GM21390 (cell line): ENCODE measurements around the gene NGFR.
"Not testable (repeated sequence)": the region's sequence is repeated elsewhere in the genome, so short reads cannot be mapped to it uniquely, and the experiment has no call there.

Experiments
- ATAC-seq: cut with Tn5 transposase; IDR thresholded peaks from one replicate; pipeline ENCODE4 v1.9.1; 2021; ENCODE audit not compliant: unreplicated experiment

Gene NGFR

GRCh38 chr17:49496183-49496866 lies 1.2 kb downstream of the NGFR start:
- ATAC-seq, result no peak

- no peak for ATAC-seq
Measured at GRCh38 chr17:49496867-49497147, 1.7 kb downstream of the NGFR start.

GRCh38 chr17:49497148-49498028 lies 2.3 kb downstream of the NGFR start:
- ATAC-seq, result no peak

GRCh38 chr17:49498029-49498615 lies 3.0 kb downstream of the NGFR start:
- ATAC-seq, result no peak

GRCh38 chr17:49501496-49501895 lies 6.4 kb downstream of the NGFR start:
- no peak for ATAC-seq

GRCh38 chr17:49502254-49502653 lies 7.2 kb downstream of the NGFR start:
- ATAC-seq, result no peak

- ATAC-seq, result not testable (repeated sequence)
Measured at GRCh38 chr17:49502680-49503079, 7.6 kb downstream of the NGFR start.

GRCh38 chr17:49504369-49504768 lies 9.3 kb downstream of the NGFR start:
- ATAC-seq, result no peak

GRCh38 chr17:49505854-49506253 lies 10.8 kb downstream of the NGFR start:
- ATAC-seq, result no peak

- no peak for ATAC-seq
Measured at GRCh38 chr17:49506282-49506681, 11.2 kb downstream of the NGFR start.

GRCh38 chr17:49508061-49508865 lies 13.2 kb downstream of the NGFR start:
- ATAC-seq, result no peak

- ATAC-seq, result no peak
Measured at GRCh38 chr17:49508866-49509587, 13.9 kb downstream of the NGFR start.

- no peak for ATAC-seq
Measured at GRCh38 chr17:49509588-49509917, 14.5 kb downstream of the NGFR start.

- no peak for ATAC-seq
Measured at GRCh38 chr17:49510059-49510719, 15.1 kb downstream of the NGFR start.

- no peak for ATAC-seq
Measured at GRCh38 chr17:49510720-49511110, 15.6 kb downstream of the NGFR start.

- ATAC-seq, result no peak
Measured at GRCh38 chr17:49511810-49512209, 16.7 kb downstream of the NGFR start.

GRCh38 chr17:49512296-49513043 lies 17.4 kb downstream of the NGFR start:
- no peak for ATAC-seq

- no peak for ATAC-seq
Measured at GRCh38 chr17:49513044-49513395, 17.9 kb downstream of the NGFR start.

GRCh38 chr17:49513641-49514040 lies 18.5 kb downstream of the NGFR start:
- no peak for ATAC-seq
